Caco-2 (cell line): Measurements from ENCODE around the gene KCNH8. TPM values are rescaled to one million over a fixed set of nuclear protein-coding genes. Genes with fewer than 3 reads are reported as not detected.

Experiments
- BruUV-seq: library from RNA; stranded (reverse); fragments of 400-500 nt; replicated peaks from 2 replicates; lab custom pipeline; 2021; lab: Mats Ljungman, UMichigan
- CTCF ChIA-PET: fragments of 300-600 bp; sonication (Branson Sonifier 250); formaldehyde crosslinking; loops from one replicate; lab custom pipeline; 2022; ENCODE audit warnings: antibody characterized with exemption; lab: Charles Lee
- POLR2A ChIA-PET: fragments of 300-600 bp; sonication (Branson Sonifier 250); formaldehyde crosslinking; loops from one replicate; lab custom pipeline; 2022; ENCODE audit warnings: antibody characterized with exemption; lab: Charles Lee
- DNase-seq, 2 experiments: peaks; one replicate each; pipeline versions ENCODE4 v3.0.0 to v3.0.0-alpha.2; 2020 to 2022
- H3K27me3 ChIP-seq: replicated peaks from 2 replicates; pipeline ENCODE4 v1.6.0; 2011; ENCODE audit warnings: low read length; ENCODE audit not compliant: control insufficient read depth, insufficient read depth
- H3K36me3 ChIP-seq: 2 replicates; pipeline ENCODE4 v1.5.1; 2011; ENCODE audit warnings: low read length; ENCODE audit not compliant: control insufficient read depth, insufficient read depth
- H3K4me1 ChIP-seq: fragments of 250-450 bp; sonication (Bioruptor Pico); 2 replicates; pipeline ENCODE4 v1.5.1; 2020; ENCODE audit warnings: mild to moderate bottlenecking
- H3K4me3 ChIP-seq: 2 replicates; pipeline ENCODE4 v1.5.1; 2011; ENCODE audit warnings: low read depth, mild to moderate bottlenecking, control low read depth, low read length
- H3K9me3 ChIP-seq: fragments of 250-450 bp; sonication (Bioruptor Pico); 2 replicates; pipeline ENCODE4 v1.5.1; 2020; ENCODE audit warnings: mild to moderate bottlenecking, moderate library complexity
- H3K27ac Mint-ChIP-seq: one replicate; pipeline ENCODE4 v1.8.0; 2022; ENCODE audit warnings: mixed read lengths; ENCODE audit not compliant: unreplicated experiment
- H3K27me3 Mint-ChIP-seq: one replicate; pipeline ENCODE4 v1.8.0; 2022; ENCODE audit warnings: mixed read lengths; ENCODE audit not compliant: insufficient read depth, unreplicated experiment
- H3K36me3 Mint-ChIP-seq: one replicate; pipeline ENCODE4 v1.8.0; 2022; ENCODE audit warnings: mild to moderate bottlenecking, mixed read lengths; ENCODE audit not compliant: insufficient read depth, unreplicated experiment
- H3K4me1 Mint-ChIP-seq: one replicate; pipeline ENCODE4 v1.8.0; 2022; ENCODE audit warnings: low read depth, mixed read lengths; ENCODE audit not compliant: unreplicated experiment
- H3K4me3 Mint-ChIP-seq: one replicate; pipeline ENCODE4 v1.8.0; 2022; ENCODE audit warnings: mild to moderate bottlenecking, moderate library complexity, mixed read lengths; ENCODE audit not compliant: unreplicated experiment
- H3K9me3 Mint-ChIP-seq: one replicate; pipeline ENCODE4 v1.8.0; 2022; ENCODE audit warnings: mixed read lengths; ENCODE audit not compliant: unreplicated experiment
- CTCF ChIP-seq, 2 experiments: fragments of 200-600 bp in 1 of 2; IDR thresholded peaks; 1 replicate in 1 of 2; 2 replicates in 1 of 2; pipeline versions ENCODE4 v1.5.1 to v1.8.0; 2011 to 2022; ENCODE audit warnings: antibody characterized with exemption in 1 of 2, control low read depth in 1 of 2, inconsistent platforms in 1 of 2, low read depth in 1 of 2, low read length in 1 of 2, mild to moderate bottlenecking in 1 of 2, moderate library complexity in 1 of 2; ENCODE audit not compliant: insufficient read depth in 1 of 2, severe bottlenecking in 1 of 2, unreplicated experiment in 1 of 2
- intact Hi-C: fragments of 100-400 bp; cut with micrococcal nuclease; formaldehyde crosslinking; loops from one replicate; pipeline ENCODE4 v1.10.0; 2022; ENCODE audit not compliant: unreplicated experiment
- total RNA-seq: library from RNA; stranded (reverse); gene quantifications from 2 replicates; pipeline ENCODE4 v1.2.3, GENCODE V29; 2022

KCNH8 gene
- total RNA-seq, 1 experiment from 2014 or later, result 0.07 TPM

DNA sequence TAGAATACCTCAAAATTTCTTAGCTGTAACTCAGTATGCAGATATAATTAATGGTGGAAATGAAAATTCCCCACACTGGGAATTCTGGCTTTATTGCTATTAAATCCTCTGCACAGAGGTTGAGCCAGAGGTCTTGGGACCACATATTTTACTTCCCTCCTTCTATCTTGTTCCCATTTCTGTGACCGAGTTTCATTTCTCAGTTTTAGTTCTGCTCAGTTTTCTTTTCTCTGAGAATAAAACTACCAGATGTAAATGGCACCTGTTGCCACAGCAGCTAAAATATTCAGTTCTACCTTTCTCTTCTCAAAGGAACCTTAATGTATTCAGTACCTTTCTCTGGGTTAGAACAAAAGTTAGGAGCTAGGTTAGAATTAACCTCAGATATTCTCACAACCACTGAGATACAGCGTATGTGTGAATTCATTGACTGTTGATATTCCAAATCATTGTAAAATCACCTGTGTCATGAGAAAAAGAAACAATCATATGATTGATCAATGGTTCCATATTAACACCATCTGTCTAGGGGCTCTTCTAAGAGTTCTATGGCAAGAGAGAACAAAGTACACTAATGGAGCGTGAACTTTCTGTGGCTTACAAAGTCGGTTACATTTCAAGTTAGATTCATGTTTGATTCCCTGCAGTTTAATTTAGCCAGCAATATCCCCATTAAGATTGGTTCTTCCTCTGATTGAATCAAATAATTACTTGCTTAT, 411.6 kb downstream of the KCNH8 start:
- H3K27me3 ChIP-seq, result no peaks in the 10 kb centered on the region
- TF ChIP-seq CTCF (IDR thresholded peaks at IDR 0.05; ENCODE audit: insufficient read depth in 1 of 2, low read depth in 1 of 2, low read length in 1 of 2, severe bottlenecking in 1 of 2, unreplicated experiment in 1 of 2), result no peak
- H3K4me3 Mint-ChIP-seq, result no peak overlapping the region
- H3K4me3 ChIP-seq, result no peak overlapping the region
- CTCF ChIA-PET, result no interaction called here
- H3K36me3 Mint-ChIP-seq, result no peaks in the 10 kb centered on the region
- POLR2A ChIA-PET, result no interaction called here
- H3K9me3 Mint-ChIP-seq, result no peaks in the 10 kb centered on the region
- no peak for DNase-seq
- BruUV-seq, result no TSS peak
- intact Hi-C loops, result no loop called here
- no peaks in the 10 kb centered on the region for H3K36me3 ChIP-seq
- H3K4me1 ChIP-seq, result no peaks in the 10 kb centered on the region
- no peaks in the 10 kb centered on the region for H3K27me3 Mint-ChIP-seq
- no peaks in the 10 kb centered on the region for H3K4me1 Mint-ChIP-seq
- H3K9me3 ChIP-seq, result no peaks in the 10 kb centered on the region
- no peak overlapping the region for H3K27ac Mint-ChIP-seq

DNA sequence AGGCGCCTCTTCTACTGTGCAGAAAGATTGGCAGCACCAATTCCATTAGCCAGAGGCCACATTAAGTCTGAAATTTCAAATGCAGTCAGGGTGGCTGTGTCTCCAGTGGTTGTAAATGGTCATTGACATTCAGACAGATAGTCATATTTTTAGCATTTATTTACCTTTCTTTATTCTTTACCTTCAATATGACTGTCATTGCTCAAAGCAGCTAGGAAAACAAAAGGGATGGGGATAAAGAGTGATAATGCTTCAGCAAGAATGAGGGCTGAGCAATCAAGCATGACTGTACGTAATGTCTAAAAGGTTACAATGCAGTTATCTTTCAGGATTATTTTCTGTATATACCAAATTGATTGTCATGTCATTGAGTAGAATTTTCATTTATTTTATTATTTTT, 425.3 kb downstream of the KCNH8 start:
- Histone ChIP-seq H3K4me1 (no peaks in the 10 kb centered on the region), H3K9me3 (no peaks in the 10 kb centered on the region), H3K36me3 (no peaks in the 10 kb centered on the region), H3K27me3 (no peaks in the 10 kb centered on the region), H3K4me3 (no peak overlapping the region)
- intact Hi-C loops, result no loop called here
- no TSS peak for BruUV-seq
- Mint-ChIP-seq H3K4me1 (no peaks in the 10 kb centered on the region), H3K27ac (no peak overlapping the region), H3K4me3 (no peak overlapping the region), H3K36me3 (no peaks in the 10 kb centered on the region), H3K27me3 (no peaks in the 10 kb centered on the region), H3K9me3 (no peaks in the 10 kb centered on the region)
- no peak for DNase-seq
- CTCF ChIA-PET, result no interaction called here
- no peak for TF ChIP-seq CTCF (IDR thresholded peaks at IDR 0.05; ENCODE audit: insufficient read depth in 1 of 2, low read depth in 1 of 2, low read length in 1 of 2, severe bottlenecking in 1 of 2, unreplicated experiment in 1 of 2)
- POLR2A ChIA-PET, result no interaction called here

GRCh38 chr3:19574268-19574667, 426.0 kb downstream of the KCNH8 start:
- ChIA-PET POLR2A (no interaction called here), CTCF (no interaction called here)
- no peaks in the 10 kb centered on the region for H3K4me1 ChIP-seq
- Mint-ChIP-seq H3K9me3 (no peaks in the 10 kb centered on the region), H3K4me1 (no peaks in the 10 kb centered on the region), H3K27ac (no peak overlapping the region), H3K4me3 (no peak overlapping the region), H3K36me3 (no peaks in the 10 kb centered on the region), H3K27me3 (no peaks in the 10 kb centered on the region)
- no TSS peak for BruUV-seq
- no peak overlapping the region for H3K4me3 ChIP-seq
- no peak for TF ChIP-seq CTCF (IDR thresholded peaks at IDR 0.05; ENCODE audit: insufficient read depth in 1 of 2, low read depth in 1 of 2, low read length in 1 of 2, severe bottlenecking in 1 of 2, unreplicated experiment in 1 of 2)
- H3K27me3 ChIP-seq, result no peaks in the 10 kb centered on the region
- intact Hi-C loops, result no loop called here
- H3K9me3 ChIP-seq, result no peaks in the 10 kb centered on the region
- no peaks in the 10 kb centered on the region for H3K36me3 ChIP-seq
- no peak for DNase-seq
